ENCODE results near the gene CALM3.
A peak's percentile ranks its signal among the peaks of the same experiment; 100 is the strongest.

The CALM3 gene

DNA sequence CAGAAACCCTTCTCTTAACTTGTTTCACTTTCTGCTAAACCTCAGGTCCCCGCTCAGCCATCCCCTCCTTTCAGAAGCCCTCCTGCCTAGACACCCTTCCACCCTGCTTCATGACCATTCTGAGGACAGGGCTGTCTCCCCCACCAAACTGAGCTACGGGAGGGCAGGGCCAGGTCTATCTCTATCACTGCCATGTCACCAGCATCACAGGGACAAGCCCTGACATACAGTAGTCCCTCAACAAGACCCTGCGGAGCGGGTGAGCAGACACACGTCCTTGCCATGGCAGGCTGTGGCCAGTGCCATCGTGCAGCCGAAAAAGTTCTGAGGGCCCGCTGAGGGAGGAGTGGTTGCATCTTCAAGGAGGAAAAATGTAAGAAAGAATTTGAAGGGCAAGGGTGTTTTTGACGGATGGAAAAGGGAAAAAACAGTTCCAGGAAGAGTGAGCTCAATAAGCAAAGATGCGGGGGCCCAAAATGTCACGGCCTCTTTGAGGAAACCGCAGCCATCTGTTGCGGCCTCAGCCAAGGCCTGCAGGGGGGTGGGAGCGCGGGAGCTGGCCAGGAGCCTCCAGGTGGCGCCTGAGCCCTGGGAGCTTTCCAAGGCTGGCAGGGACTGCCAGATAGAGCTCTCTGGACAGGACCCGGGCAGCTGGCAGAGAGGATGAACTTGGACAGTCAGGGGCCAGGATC is 15.6 kb downstream of the CALM3 start:
- H3K4me3 ChIP-seq (ENCODE audit: low read depth, low read length), result no peak overlapping the region
- peak; percentile 52 for TF ChIP-seq CTCF (conservative IDR thresholded peaks at IDR 0.05; ENCODE audit: low read depth, low read length)
- peak; percentile 80 for DNase-seq (ENCODE audit: low read depth)

DNA sequence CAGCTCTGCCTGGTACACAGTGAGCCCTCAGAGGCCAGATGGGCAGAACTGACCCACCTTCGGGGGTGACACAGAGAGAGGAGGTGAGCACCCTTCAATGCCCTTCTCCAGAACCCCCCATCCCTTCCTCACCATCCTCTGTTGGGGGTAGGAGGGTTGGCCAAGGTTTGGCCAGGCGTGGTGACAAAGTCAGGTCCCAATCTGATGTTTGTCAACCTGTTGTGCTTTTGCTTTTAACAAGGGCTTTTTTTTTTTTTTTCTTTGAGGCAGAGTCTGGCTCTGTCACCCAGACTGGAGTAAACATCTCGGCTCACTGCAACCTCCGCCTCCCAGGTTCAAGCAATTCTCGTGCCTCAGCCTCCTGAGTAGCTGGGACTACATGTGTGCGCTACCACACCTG is 16.5 kb downstream of the CALM3 start:
- no peak overlapping the region for H3K4me3 ChIP-seq (ENCODE audit: low read depth, low read length)
- no peak for TF ChIP-seq CTCF (conservative IDR thresholded peaks at IDR 0.05; ENCODE audit: low read depth, low read length)
- DNase-seq (ENCODE audit: low read depth), result no peak

GRCh38 chr19:46618670-46619231 is 17.6 kb downstream of the CALM3 start:
- H3K4me3 ChIP-seq (ENCODE audit: low read depth, low read length), result no peak overlapping the region
- no peak for TF ChIP-seq CTCF (conservative IDR thresholded peaks at IDR 0.05; ENCODE audit: low read depth, low read length)
- peak; percentile 60 for DNase-seq (ENCODE audit: low read depth)

GRCh38 chr19:46620267-46620666 is 19.1 kb downstream of the CALM3 start:
- no peak overlapping the region for H3K4me3 ChIP-seq (ENCODE audit: low read depth, low read length)
- TF ChIP-seq CTCF (conservative IDR thresholded peaks at IDR 0.05; ENCODE audit: low read depth, low read length), result no peak

GRCh38 chr19:46620716-46621115 is 19.6 kb downstream of the CALM3 start:
- no peak overlapping the region for H3K4me3 ChIP-seq (ENCODE audit: low read depth, low read length)
- TF ChIP-seq CTCF (conservative IDR thresholded peaks at IDR 0.05; ENCODE audit: low read depth, low read length), result no peak

More at GRCh38 chr19:46620267-46620666, 19.1 kb downstream of the CALM3 start:
- no peak for DNase-seq (ENCODE audit: low read depth)

DNA sequence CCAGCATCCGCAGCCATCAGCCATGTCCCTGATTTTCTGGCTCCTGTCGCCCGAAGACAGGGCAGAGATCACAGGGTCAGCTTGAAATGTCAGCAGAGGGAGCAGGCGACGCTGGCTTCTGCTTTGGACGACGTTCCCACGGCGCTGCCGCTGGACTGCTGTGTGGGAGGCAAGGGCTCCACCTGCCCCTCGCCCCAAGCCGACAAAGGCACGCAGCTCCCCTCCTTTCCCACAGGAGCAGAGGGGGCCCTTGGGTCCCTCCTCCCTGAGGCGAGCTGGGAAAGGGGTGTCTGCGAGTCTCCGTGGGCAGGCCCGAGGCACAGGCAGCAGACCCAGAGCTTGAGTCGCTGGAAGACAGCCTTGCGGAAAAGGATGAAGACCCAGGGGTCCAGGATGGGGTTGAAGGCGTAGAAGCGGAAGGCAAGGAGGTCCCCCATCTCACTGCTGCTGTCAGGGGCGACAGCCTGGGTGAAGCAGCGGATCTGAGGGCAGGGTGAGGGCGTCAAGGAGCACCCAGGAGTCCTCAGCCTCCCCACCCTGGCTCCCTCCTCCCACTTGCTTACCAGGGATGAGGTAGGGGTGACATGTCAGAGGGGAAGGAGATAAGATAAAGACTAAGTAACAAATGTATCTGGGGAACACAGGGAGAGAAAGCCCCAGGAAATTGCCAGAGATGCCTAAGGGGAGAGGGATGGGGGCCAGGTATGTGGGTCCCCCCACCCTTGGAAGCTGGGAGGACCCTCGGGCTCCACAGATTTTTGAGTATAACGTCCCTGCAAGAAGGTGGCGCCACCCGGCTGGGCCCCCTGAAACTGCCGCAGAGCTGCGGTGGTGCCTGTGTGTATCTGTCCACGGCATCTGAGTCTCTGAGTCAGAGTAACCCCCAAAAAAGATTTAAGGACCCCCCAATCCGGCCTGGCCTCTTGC is 20.3 kb downstream of the CALM3 start:
- no peak overlapping the region for H3K4me3 ChIP-seq (ENCODE audit: low read depth, low read length)
- no peak for DNase-seq (ENCODE audit: low read depth)
- peak; percentile 29 for TF ChIP-seq CTCF (conservative IDR thresholded peaks at IDR 0.05; ENCODE audit: low read depth, low read length)

More at GRCh38 chr19:46620716-46621115, 19.6 kb downstream of the CALM3 start:
- DNase-seq (ENCODE audit: low read depth), result no peak

Data from choroid plexus epithelial cell (primary cell).